ENCODE results near the gene UNC13A. TPM values are rescaled to one million over a fixed set of nuclear protein-coding genes. Genes with fewer than 3 reads are reported as not detected.

Gene UNC13A
- total RNA-seq, 1 experiment from 2014 or later, result 0.18 TPM

GRCh38 chr19:17685451-17686022 is 2.6 kb downstream of the UNC13A start:
- Histone ChIP-seq H3K9me3 (no peaks in the 10 kb centered on the region), H3K4me1 (no peaks in the 10 kb centered on the region), H3K4me3 (ENCODE audit: low read depth, low read length) (no peak overlapping the region), H3K27me3 (replicated peaks; ENCODE audit: control insufficient read depth, insufficient read depth, low read length) (no peaks in the 10 kb centered on the region; the same call in 1 of the 2 replicates), H3K36me3 (ENCODE audit: control insufficient read depth, insufficient read depth, low read length) (no peaks in the 10 kb centered on the region)
- Mint-ChIP-seq H3K4me3 (ENCODE audit: unreplicated experiment) (no peak overlapping the region), H3K4me1 (ENCODE audit: low read depth, unreplicated experiment) (peaks cover 13% of the 10 kb centered on the region), H3K9me3 (ENCODE audit: unreplicated experiment) (no peaks in the 10 kb centered on the region), H3K27me3 (ENCODE audit: insufficient read depth, unreplicated experiment) (peaks cover 18% of the 10 kb centered on the region), H3K27ac (ENCODE audit: unreplicated experiment) (no peak overlapping the region), H3K36me3 (ENCODE audit: insufficient read depth, unreplicated experiment) (no peaks in the 10 kb centered on the region)
- no TSS peak for BruUV-seq (replicated peaks)
- DNase-seq, result no peak
- ChIA-PET CTCF (no interaction called here), POLR2A (no interaction called here)
- intact Hi-C loops (cut with micrococcal nuclease; ENCODE audit: unreplicated experiment), result no loop called here
- TF ChIP-seq CTCF (IDR thresholded peaks at IDR 0.05; ENCODE audit: insufficient read depth in 1 of 2, low read depth in 1 of 2, low read length in 1 of 2, severe bottlenecking in 1 of 2, unreplicated experiment in 1 of 2), result no peak

DNA sequence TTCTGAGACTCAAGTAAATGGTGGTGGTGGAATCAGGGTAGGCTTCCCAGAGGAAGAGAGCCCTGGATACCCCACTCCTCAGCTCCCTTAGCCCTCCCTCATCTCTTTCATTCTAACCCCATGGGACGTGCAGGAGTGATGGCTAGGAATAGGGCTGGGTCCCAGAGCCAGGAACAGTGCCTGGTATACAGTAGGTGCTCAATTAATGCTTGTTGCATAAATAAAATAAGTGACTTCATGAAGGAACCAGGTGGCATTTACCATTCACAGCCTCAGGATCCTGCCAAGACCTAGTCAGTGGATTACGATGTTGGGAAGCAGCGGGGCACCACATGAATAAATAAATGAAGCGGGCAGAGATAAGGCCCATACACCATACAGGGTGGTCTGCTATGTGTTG is 3.9 kb downstream of the UNC13A start:
- H3K36me3 ChIP-seq (ENCODE audit: control insufficient read depth, insufficient read depth, low read length), result no peaks in the 10 kb centered on the region
- Mint-ChIP-seq H3K27ac (ENCODE audit: unreplicated experiment) (no peak overlapping the region), H3K9me3 (ENCODE audit: unreplicated experiment) (no peaks in the 10 kb centered on the region), H3K4me3 (ENCODE audit: unreplicated experiment) (no peak overlapping the region), H3K27me3 (ENCODE audit: insufficient read depth, unreplicated experiment) (peaks cover 22% of the 10 kb centered on the region), H3K4me1 (ENCODE audit: low read depth, unreplicated experiment) (peaks cover 13% of the 10 kb centered on the region), H3K36me3 (ENCODE audit: insufficient read depth, unreplicated experiment) (no peaks in the 10 kb centered on the region)
- no peak for DNase-seq
- POLR2A ChIA-PET, result no interaction called here
- intact Hi-C loops (cut with micrococcal nuclease; ENCODE audit: unreplicated experiment), result no loop called here
- TF ChIP-seq CTCF (IDR thresholded peaks at IDR 0.05; ENCODE audit: insufficient read depth in 1 of 2, low read depth in 1 of 2, low read length in 1 of 2, severe bottlenecking in 1 of 2, unreplicated experiment in 1 of 2), result no peak
- CTCF ChIA-PET, result no interaction called here
- no peaks in the 10 kb centered on the region; the same call in 1 of the 2 replicates for H3K27me3 ChIP-seq (replicated peaks; ENCODE audit: control insufficient read depth, insufficient read depth, low read length)
- no TSS peak for BruUV-seq (replicated peaks)
- H3K4me3 ChIP-seq (ENCODE audit: low read depth, low read length), result no peak overlapping the region
- H3K4me1 ChIP-seq, result no peaks in the 10 kb centered on the region
- H3K9me3 ChIP-seq, result no peaks in the 10 kb centered on the region

DNA sequence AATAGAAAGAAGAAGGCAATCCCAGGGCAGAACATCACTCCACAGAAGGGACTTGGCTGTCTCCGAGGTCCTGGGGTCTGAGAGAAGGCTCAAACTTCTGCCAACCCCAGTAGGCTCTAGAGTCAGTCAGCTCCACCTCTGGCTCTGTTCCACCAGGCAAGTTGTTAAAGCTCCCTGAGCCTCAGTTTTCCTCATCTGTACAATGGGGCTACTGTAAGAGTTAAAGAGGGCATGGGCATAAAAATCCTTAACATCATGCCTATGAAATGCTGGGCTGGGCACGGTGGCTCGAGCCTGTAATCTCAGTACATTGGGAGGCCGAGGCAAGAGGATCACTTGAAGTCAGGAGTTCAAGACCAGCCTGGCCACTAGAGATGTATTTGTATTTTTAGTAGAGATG is 5.1 kb downstream of the UNC13A start:
- no peaks in the 10 kb centered on the region; the same call in 1 of the 2 replicates for H3K27me3 ChIP-seq (replicated peaks; ENCODE audit: control insufficient read depth, insufficient read depth, low read length)
- no peaks in the 10 kb centered on the region for H3K9me3 ChIP-seq
- Mint-ChIP-seq H3K9me3 (ENCODE audit: unreplicated experiment) (no peaks in the 10 kb centered on the region), H3K27me3 (ENCODE audit: insufficient read depth, unreplicated experiment) (peaks cover 20% of the 10 kb centered on the region), H3K4me3 (ENCODE audit: unreplicated experiment) (no peak overlapping the region), H3K27ac (ENCODE audit: unreplicated experiment) (no peak overlapping the region), H3K36me3 (ENCODE audit: insufficient read depth, unreplicated experiment) (no peaks in the 10 kb centered on the region), H3K4me1 (ENCODE audit: low read depth, unreplicated experiment) (peaks cover 6% of the 10 kb centered on the region)
- no peak overlapping the region for H3K4me3 ChIP-seq (ENCODE audit: low read depth, low read length)
- ChIA-PET CTCF (interaction anchor here (0.6 kb wide), 1 partner anchor 548 kb away, joined by 5 read pairs; no protein-coding TSS in a partner anchor), POLR2A (no interaction called here)
- H3K36me3 ChIP-seq (ENCODE audit: control insufficient read depth, insufficient read depth, low read length), result no peaks in the 10 kb centered on the region
- intact Hi-C loops (cut with micrococcal nuclease; ENCODE audit: unreplicated experiment), result no loop called here
- no peak for TF ChIP-seq CTCF (IDR thresholded peaks at IDR 0.05; ENCODE audit: insufficient read depth in 1 of 2, low read depth in 1 of 2, low read length in 1 of 2, severe bottlenecking in 1 of 2, unreplicated experiment in 1 of 2)
- DNase-seq, result no peak
- no TSS peak for BruUV-seq (replicated peaks)
- no peaks in the 10 kb centered on the region for H3K4me1 ChIP-seq
